Head of caudate nucleus (tissue), 42 donors: Measurements from ENCODE around the gene SPAG9.

Experiments
- DNase-seq, 42 donors: peaks; one replicate each; pipeline versions ENCODE4 v3.0.0 to v3.0.0-alpha.2; 2020 to 2021; ENCODE audit warnings: mixed read lengths in 7 of 42
- intact Hi-C: fragments of 100-400 bp; cut with DNase I; formaldehyde crosslinking; loops from one replicate; pipeline ENCODE4 v1.15.0; 2022

Gene SPAG9

DNA sequence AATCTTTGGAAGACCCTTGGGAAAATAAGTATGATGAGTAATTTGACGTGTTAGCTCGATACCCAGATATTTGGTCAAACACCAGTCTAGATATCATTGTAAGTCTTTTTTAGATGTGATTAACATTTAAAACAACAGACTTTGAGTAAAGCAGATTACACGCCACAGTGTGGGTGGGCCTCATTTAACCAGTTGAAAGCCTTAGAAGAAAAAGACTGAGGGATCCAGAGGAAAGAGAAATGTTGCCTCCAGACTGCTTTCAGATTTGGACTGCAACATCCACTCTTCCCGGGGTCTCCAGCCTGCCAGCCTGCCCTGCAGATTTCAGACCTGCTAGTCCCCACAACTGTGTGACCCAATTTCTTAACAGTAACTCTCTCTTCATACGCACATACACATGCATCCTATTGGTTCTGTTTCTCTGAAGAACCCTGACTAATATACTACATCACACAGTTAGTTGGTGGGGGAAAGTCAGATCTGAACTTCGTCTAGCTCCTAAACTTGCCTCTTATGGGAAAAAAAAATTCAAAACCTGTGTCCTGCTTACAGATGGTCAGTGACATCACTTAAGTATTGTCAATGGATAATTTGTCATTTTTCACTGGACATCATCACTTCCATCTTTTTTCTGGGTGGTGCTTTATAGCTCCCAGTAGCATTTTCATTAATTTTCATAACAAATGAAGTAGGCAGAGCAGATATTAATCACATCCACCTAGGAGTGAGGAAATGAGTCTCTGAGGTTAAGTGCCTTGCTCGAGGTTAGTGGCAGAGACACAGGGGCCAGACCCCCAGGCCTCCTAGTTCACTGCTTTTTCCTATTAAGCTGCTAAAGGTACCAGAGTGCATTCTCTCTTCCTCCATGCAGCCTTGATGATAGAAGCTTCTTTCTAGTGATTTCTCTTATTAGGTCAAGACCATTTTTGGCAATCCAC lies 146.8 kb downstream of the SPAG9 start:
- DNase-seq = no peak
- intact Hi-C loops = no loop called here

GRCh38 chr17:50972577-50972976 lies 148.1 kb downstream of the SPAG9 start:
- no peak for DNase-seq

DNA sequence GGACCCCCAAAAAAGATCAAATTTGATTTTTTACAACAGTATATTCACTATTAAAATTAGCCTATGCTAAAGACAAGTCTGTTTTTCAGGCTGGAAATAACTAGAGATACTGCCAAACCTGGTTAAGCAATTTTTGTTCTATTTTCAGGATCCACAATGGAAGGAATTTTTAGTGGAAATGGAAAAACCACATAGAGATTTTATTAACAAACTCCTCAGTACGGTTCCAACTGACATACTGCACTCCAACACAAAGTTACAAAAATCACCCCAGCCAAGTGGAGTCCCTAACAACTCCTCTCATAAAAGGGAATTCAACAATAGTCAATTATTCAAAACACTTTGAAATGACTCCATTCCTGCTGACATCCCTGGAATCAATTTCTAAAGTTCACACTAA lies 152.9 kb downstream of the SPAG9 start:
- DNase-seq = no peak

More at GRCh38 chr17:50972577-50972976, 148.1 kb downstream of the SPAG9 start:
- intact Hi-C loops = no loop called here

DNA sequence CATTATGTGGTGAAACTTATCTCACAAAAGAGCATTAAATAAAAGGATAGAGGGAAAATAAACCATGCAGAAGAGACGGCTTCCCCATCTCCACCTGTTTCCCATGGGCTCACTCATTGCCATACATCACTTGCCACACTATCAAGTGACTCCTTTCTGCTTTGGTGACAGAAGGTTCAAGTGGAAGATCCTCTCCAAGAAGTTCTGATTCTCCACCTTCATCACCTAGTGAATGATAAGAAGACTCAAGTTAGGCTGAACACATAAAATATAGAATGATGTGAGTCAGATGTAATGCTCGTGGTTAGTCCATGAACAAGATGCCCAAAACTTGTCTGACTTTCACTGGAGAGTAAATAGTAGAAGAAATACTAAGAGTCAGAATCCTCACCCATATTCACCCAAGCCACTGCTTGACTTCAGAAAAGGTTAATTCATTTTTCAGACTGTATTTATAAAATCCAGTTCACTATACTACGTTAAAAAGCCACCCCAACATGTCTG lies 154.5 kb downstream of the SPAG9 start:
- intact Hi-C loops = no loop called here
- no peak for DNase-seq

More for the DNA sequence above, 152.9 kb downstream of the SPAG9 start:
- intact Hi-C loops = no loop called here

DNA sequence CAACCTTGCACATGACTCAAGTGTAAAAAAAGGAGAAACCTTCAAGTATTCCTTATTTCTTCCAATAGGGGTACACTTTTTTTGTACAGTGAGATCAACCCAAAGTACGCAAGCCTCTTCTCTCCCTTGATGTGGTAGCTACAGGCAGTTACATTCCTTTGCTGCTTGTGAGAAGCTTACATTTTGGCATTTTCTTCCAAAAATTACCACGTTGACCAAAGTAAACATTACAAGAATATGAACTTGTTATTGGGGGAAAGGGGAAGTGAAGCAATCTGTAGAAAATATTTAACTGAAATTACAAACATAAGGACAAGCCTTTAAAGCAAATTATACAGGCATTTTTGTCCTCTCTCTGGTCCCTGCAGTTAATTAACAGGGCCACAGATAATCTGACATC lies 157.5 kb downstream of the SPAG9 start:
- intact Hi-C loops = no loop called here
- DNase-seq = no peak

DNA sequence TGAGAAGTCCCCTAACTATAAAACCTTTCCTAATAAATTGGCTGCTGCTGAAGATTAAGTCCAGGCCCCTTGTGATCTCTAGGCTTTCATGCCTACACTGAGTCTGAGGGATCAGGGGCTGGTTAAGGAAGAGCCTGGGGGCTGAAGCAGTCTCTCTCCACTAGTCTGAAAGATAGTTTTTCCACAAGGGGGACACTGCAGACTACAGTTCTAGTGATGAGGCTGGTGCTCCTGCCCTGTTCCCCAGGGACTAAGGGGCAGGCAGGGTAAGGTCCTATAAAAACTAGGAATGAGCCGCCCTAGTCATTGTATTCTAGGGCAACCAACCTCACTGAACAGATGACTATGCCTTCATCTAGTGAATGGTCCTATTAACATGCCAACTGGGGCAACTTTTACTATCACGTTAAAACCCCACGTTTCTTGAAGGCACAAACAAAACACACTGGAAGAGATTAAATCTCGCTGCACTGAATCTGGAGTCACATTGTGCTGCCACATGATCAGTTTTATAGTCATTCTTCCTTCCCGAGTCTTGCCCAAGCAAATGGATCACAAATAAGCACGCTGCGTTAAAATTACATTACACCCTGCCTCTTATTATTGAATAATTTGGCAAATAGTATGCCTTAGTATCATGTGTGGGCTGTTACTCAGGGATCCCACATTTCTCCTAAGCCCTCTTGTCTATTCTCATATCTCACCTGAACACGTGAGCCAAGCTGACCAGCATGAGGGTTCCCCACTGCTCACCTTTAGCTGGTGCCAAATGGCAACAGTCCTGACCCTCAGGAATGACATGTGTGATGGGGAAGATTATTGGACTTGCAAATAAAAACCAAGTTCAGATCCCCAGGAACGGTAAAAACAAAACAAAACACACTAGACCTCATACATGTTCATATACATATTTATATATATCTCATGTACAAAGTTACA lies 159.1 kb downstream of the SPAG9 start:
- intact Hi-C loops = no loop called here
- no peak for DNase-seq

GRCh38 chr17:50959341-50959740 lies 161.3 kb downstream of the SPAG9 start:
- no peak for DNase-seq
- intact Hi-C loops = loop anchor here (10.0 kb wide), 1 partner anchor 175 kb away; no protein-coding TSS in a partner anchor

DNA sequence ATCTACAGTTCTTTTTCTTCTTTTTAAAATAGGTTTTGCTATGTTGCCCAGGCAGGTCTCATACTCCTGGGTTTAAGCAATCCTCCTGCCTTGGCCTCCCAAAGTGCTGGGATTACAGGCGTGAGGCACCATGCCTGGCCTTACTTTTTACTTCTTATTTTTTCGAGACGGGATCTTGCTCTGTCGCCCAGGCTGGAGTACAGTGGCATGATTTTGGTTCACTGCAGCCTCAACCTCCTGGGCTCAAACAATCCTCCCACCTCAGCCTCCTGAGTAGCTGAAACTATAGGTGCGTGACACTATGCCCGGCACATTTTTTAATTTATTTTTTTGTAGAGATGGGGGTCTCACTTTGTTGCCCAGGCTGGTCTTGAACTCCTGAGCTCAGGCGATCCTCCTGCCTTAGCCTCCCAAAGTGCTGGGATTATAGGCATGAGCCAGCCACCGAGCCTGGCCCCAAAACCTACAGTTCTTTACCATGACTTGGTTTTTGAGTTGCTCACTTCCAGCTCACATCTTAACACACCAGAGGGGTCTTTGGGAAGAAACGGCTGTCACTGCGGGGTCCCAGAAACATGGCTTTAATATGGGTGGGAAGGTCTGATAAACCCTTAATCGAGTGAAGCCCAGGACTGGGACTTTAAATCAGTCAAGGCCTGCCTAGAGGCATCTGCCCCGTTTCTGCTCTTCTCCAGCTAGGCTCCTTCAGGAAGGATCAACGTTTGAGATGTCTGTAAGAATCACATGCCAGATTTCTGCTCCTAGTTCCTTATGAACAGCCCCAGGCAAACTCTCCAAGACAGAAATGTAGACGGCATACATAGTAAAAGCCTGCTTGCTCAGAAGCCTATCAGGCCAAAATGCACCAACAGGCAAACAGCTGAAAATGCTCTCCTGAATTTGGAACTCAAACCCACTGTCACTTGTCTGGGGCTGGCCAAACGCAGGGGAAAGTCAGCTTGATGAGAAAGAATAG lies 162.8 kb downstream of the SPAG9 start:
- intact Hi-C loops = loop anchor here (10.0 kb wide), 1 partner anchor 173 kb away; no protein-coding TSS in a partner anchor
- peak in 1 of 42 donors; percentile 8 for DNase-seq

- DNase-seq = peak; percentile 57 to 89 (median 76)
- intact Hi-C loops = loop anchor here (10.0 kb wide), 1 partner anchor 172 kb away; no protein-coding TSS in a partner anchor
Observed at GRCh38 chr17:50956750-50957523, 163.7 kb downstream of the SPAG9 start.

GRCh38 chr17:50956409-50956749 lies 164.3 kb downstream of the SPAG9 start:
- no peak for DNase-seq
- intact Hi-C loops = loop anchor here (10.0 kb wide), 1 partner anchor 172 kb away; no protein-coding TSS in a partner anchor

DNA sequence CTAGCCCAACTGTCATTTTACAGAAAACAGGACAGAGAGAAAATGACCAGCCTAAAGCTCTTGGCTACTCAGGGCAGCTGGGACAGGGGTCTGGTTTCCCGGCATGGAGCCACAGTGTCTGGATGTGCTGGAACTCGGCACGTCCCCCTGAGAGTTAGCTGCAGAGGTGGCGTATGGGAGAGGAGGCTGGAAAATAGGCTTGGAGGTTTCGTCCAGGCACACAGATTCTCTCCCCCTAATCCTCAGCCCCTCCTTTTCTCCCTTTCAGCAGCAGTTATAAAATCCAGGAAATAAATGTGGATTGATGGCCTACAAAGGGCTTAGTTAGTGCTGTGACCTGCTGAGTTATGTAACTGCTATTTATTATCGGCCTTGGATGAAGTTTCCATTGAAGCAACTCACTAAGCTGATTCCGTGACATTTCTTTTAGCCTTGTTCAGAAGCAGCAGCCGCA lies 165.0 kb downstream of the SPAG9 start:
- intact Hi-C loops = loop anchor here (10.0 kb wide), 1 partner anchor 171 kb away; no protein-coding TSS in a partner anchor
- DNase-seq = peak in 2 of 42 donors; percentile 13 to 28

DNA sequence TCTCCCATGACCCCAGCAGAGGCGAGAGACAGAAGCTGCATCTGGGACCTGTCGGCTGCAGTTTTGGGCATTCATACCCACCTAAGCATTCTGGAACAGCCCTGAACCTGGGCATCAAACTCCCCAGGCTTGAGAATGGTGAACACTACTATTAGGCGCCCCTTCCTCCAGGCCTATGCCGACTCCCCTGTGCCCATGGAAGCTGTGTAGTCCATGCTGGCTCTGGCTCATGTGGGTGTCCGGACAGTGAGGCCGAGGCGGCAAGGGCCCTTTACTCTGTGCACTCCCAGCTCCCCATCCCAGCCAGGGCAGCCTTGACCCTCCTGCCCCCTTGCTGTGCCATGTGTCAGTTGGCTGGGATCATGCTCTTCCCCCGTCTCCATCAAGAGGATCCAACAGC lies 165.5 kb downstream of the SPAG9 start:
- intact Hi-C loops = loop anchor here (10.0 kb wide), 1 partner anchor 170 kb away; no protein-coding TSS in a partner anchor
- peak in 1 of 42 donors; percentile 38 for DNase-seq

- DNase-seq = peak in 2 of 42 donors; percentile 10 to 40
Observed at GRCh38 chr17:50954641-50955121, 166.0 kb downstream of the SPAG9 start.

GRCh38 chr17:50953831-50954601 lies 166.7 kb downstream of the SPAG9 start:
- peak in 11 of 42 donors; percentile 3 to 55 (median 42) for DNase-seq
- intact Hi-C loops = loop anchor here (5.0 to 10.0 kb wide), 2 partner anchors 102 to 169 kb away; no protein-coding TSS in a partner anchor

More at GRCh38 chr17:50954641-50955121, 166.0 kb downstream of the SPAG9 start:
- intact Hi-C loops = loop anchor here (5.0 to 10.0 kb wide), 2 partner anchors 102 to 170 kb away; no protein-coding TSS in a partner anchor

GRCh38 chr17:50953518-50953830 lies 167.2 kb downstream of the SPAG9 start:
- intact Hi-C loops = loop anchor here (5.0 to 10.0 kb wide), 2 partner anchors 101 to 169 kb away; no protein-coding TSS in a partner anchor
- DNase-seq = peak in 3 of 42 donors; percentile 1 to 32 (median 11)

- peak in 6 of 42 donors; percentile 3 to 36 (median 14) for DNase-seq
- intact Hi-C loops = loop anchor here (5.0 to 10.0 kb wide), 2 partner anchors 101 to 168 kb away; no protein-coding TSS in a partner anchor
Observed at GRCh38 chr17:50952889-50953288, 167.8 kb downstream of the SPAG9 start.
